IMR-90 (cell line): ENCODE data around the gene SLAMF8. TPM values are rescaled to one million over a fixed set of nuclear protein-coding genes. Genes with fewer than 3 reads are reported as not detected.

ENCODE experiments used
- ATAC-seq: fragments of 200-7000 bp; cut with Tn5 transposase; 2 replicates; pipeline ENCODE4 v1.9.1; 2020; ENCODE audit warnings: low read depth, mild to moderate bottlenecking, moderate library complexity
- BruUV-seq: library from RNA; stranded (reverse); fragments of 400-500 nt; replicated peaks from 2 replicates; lab custom pipeline; 2021; lab: Mats Ljungman, UMichigan
- CTCF ChIA-PET: fragments of 300-600 bp; formaldehyde crosslinking; extraction: SDS; loops from one replicate; lab custom pipeline; 2021; ENCODE audit warnings: antibody characterized with exemption; lab: Yijun Ruan, JAX
- POLR2A ChIA-PET: fragments of 300-600 bp; sonication (Branson Sonifier 250); formaldehyde crosslinking; loops from one replicate; lab custom pipeline; 2022; ENCODE audit warnings: antibody characterized with exemption; ENCODE audit not compliant: unreplicated experiment; lab: Charles Lee
- DNase-seq: peaks from one replicate; pipeline ENCODE4 v3.0.0; 2013
- H2AFZ ChIP-seq: replicated peaks from 2 replicates; pipeline ENCODE3; 2013; ENCODE audit warnings: low read length, mild to moderate bottlenecking; ENCODE audit not compliant: poor library complexity
- H2AK5ac ChIP-seq: 2 replicates; pipeline ENCODE4 v1.6.1; 2013; ENCODE audit warnings: low read depth, low read length, inconsistent platforms
- H2AK9ac ChIP-seq: replicated peaks from 2 replicates; pipeline ENCODE3; 2013; ENCODE audit warnings: mild to moderate bottlenecking, low read depth, low read length, moderate library complexity; ENCODE audit not compliant: poor library complexity
- H2BK120ac ChIP-seq: 2 replicates; pipeline ENCODE4 v1.6.1; 2013; ENCODE audit warnings: low read depth, low read length, inconsistent platforms
- H2BK15ac ChIP-seq: 3 replicates; pipeline ENCODE4 v1.6.1; 2013; ENCODE audit warnings: low read depth, low read length, inconsistent platforms
- H2BK20ac ChIP-seq: 2 replicates; pipeline ENCODE4 v1.6.1; 2013; ENCODE audit warnings: low read depth, mild to moderate bottlenecking, inconsistent platforms, low read length, moderate library complexity
- H2BK5ac ChIP-seq: 2 replicates; pipeline ENCODE4 v1.6.1; 2013; ENCODE audit warnings: mild to moderate bottlenecking, low read depth, low read length, inconsistent platforms; ENCODE audit not compliant: poor library complexity, severe bottlenecking
- H3K14ac ChIP-seq: replicated peaks from 2 replicates; pipeline ENCODE4 v1.6.1; 2013; ENCODE audit warnings: low read depth, low read length, inconsistent platforms
- H3K18ac ChIP-seq: 2 replicates; pipeline ENCODE4 v1.6.1; 2013; ENCODE audit warnings: low read depth, low read length, control low read depth
- H3K23ac ChIP-seq: 2 replicates; pipeline ENCODE4 v1.6.1; 2013; ENCODE audit warnings: low read depth, low read length, inconsistent platforms
- H3K27ac ChIP-seq: 2 replicates; pipeline ENCODE4 v1.5.1; 2013; ENCODE audit warnings: mild to moderate bottlenecking, control low read depth, low read length; ENCODE audit not compliant: insufficient read depth
- H3K27me3 ChIP-seq: 2 replicates; pipeline ENCODE4 v1.6.1; 2013; ENCODE audit warnings: low read length; ENCODE audit not compliant: control insufficient read depth, insufficient read depth
- H3K36me3 ChIP-seq: 2 replicates; pipeline ENCODE4 v1.6.1; 2013; ENCODE audit warnings: low read length, mixed read lengths; ENCODE audit not compliant: control insufficient read depth, insufficient read depth
- H3K4ac ChIP-seq: 2 replicates; pipeline ENCODE4 v1.6.1; 2013; ENCODE audit warnings: low read depth, low read length, inconsistent platforms
- H3K4me1 ChIP-seq: 2 replicates; pipeline ENCODE4 v1.6.1; 2013; ENCODE audit warnings: low read length, mixed read lengths; ENCODE audit not compliant: control insufficient read depth, insufficient read depth
- H3K4me2 ChIP-seq: 2 replicates; pipeline ENCODE4 v1.6.1; 2013; ENCODE audit warnings: low read depth, mild to moderate bottlenecking, control low read depth, low read length, moderate library complexity
- H3K4me3 ChIP-seq: 2 replicates; pipeline ENCODE4 v1.5.1; 2013; ENCODE audit warnings: low read depth, mild to moderate bottlenecking, control low read depth, low read length, moderate library complexity; ENCODE audit not compliant: insufficient read depth
- H3K56ac ChIP-seq: 2 replicates; pipeline ENCODE4 v1.6.1; 2013; ENCODE audit warnings: low read length, inconsistent platforms; ENCODE audit not compliant: insufficient read depth; ENCODE audit errors: extremely low read depth
- H3K79me1 ChIP-seq, 2 experiments: 2 replicates each; pipeline ENCODE4 v1.6.1; 2013; ENCODE audit warnings: low read length in 2 of 2, inconsistent platforms in 1 of 2, low read depth in 1 of 2
- H3K9ac ChIP-seq: 2 replicates; pipeline ENCODE4 v1.6.1; 2013; ENCODE audit warnings: low read depth, low read length, control low read depth
- H3K9me1 ChIP-seq: 2 replicates; pipeline ENCODE4 v1.6.1; 2013; ENCODE audit warnings: low read length, inconsistent platforms; ENCODE audit not compliant: insufficient read depth
- H3K9me3 ChIP-seq: 2 replicates; pipeline ENCODE4 v1.6.1; 2013; ENCODE audit warnings: low read length; ENCODE audit not compliant: control insufficient read depth, insufficient read depth
- H4K20me1 ChIP-seq: 2 replicates; pipeline ENCODE4 v1.6.1; 2013; ENCODE audit warnings: low read length, inconsistent platforms; ENCODE audit not compliant: insufficient read depth
- H4K5ac ChIP-seq: 2 replicates; pipeline ENCODE4 v1.6.1; 2013; ENCODE audit warnings: mild to moderate bottlenecking, low read depth, low read length, control low read depth
- H4K8ac ChIP-seq, 2 experiments: 2 replicates each; pipeline ENCODE4 v1.6.1; 2013; ENCODE audit warnings: low read depth in 2 of 2, low read length in 2 of 2, control low read depth in 1 of 2, inconsistent platforms in 1 of 2
- H4K91ac ChIP-seq: 2 replicates; pipeline ENCODE4 v1.6.1; 2013; ENCODE audit warnings: low read depth, low read length, inconsistent platforms; ENCODE audit not compliant: insufficient read depth
- BHLHE40 ChIP-seq: fragments of 150-350 bp; IDR thresholded peaks from 2 replicates; pipeline ENCODE4 v1.6.1; 2016; ENCODE audit warnings: mild to moderate bottlenecking, low read depth, low read length
- CEBPB ChIP-seq: IDR thresholded peaks from 2 replicates; pipeline ENCODE4 v1.6.1; 2012; ENCODE audit warnings: low read depth, low read length, improper control_type of control experiment
- CHD1 ChIP-seq: IDR thresholded peaks from 2 replicates; pipeline ENCODE4 v1.6.1; 2012; ENCODE audit warnings: low read depth, low read length, improper control_type of control experiment
- CTCF ChIP-seq: conservative IDR thresholded peaks from 2 replicates; pipeline ENCODE4 v1.5.1; 2012; ENCODE audit warnings: mild to moderate bottlenecking, low read depth, low read length, improper control_type of control experiment
- ELK1 ChIP-seq: fragments of 150-350 bp; IDR thresholded peaks from 2 replicates; pipeline ENCODE4 v1.6.1; 2016; ENCODE audit warnings: low read depth, mild to moderate bottlenecking, low read length, moderate library complexity, borderline replicate concordance
- FOS ChIP-seq: fragments of 150-350 bp; IDR thresholded peaks from 2 replicates; pipeline ENCODE4 v1.6.1; 2016; ENCODE audit warnings: low read depth, low read length
- MAFK ChIP-seq: IDR thresholded peaks from 2 replicates; pipeline ENCODE4 v1.6.1; 2012; ENCODE audit warnings: low read depth, low read length, improper control_type of control experiment
- MAZ ChIP-seq: IDR thresholded peaks from 2 replicates; pipeline ENCODE4 v1.6.1; 2012; ENCODE audit warnings: low read depth, mild to moderate bottlenecking, low read length, improper control_type of control experiment, moderate library complexity, borderline replicate concordance
- MXI1 ChIP-seq: IDR thresholded peaks from 2 replicates; pipeline ENCODE4 v1.6.1; 2012; ENCODE audit warnings: low read depth, mild to moderate bottlenecking, low read length, moderate library complexity, borderline replicate concordance
- NFE2L2 ChIP-seq: fragments of 150-350 bp; IDR thresholded peaks from 2 replicates; pipeline ENCODE4 v1.6.1; 2016; ENCODE audit warnings: low read depth, mild to moderate bottlenecking, low read length
- POLR2A ChIP-seq: IDR thresholded peaks from 2 replicates; pipeline ENCODE4 v1.6.1; 2012; ENCODE audit warnings: mild to moderate bottlenecking, low read depth, low read length
- RAD21 ChIP-seq: IDR thresholded peaks from 2 replicates; pipeline ENCODE4 v1.6.1; 2012; ENCODE audit warnings: low read length, improper control_type of control experiment
- RCOR1 ChIP-seq: IDR thresholded peaks from 2 replicates; pipeline ENCODE4 v1.6.1; 2012; ENCODE audit warnings: mild to moderate bottlenecking, low read length, improper control_type of control experiment; ENCODE audit not compliant: insufficient replicate concordance
- RFX5 ChIP-seq: IDR thresholded peaks from 2 replicates; pipeline ENCODE4 v1.8.0; 2012; ENCODE audit warnings: low read depth, mild to moderate bottlenecking, low read length, moderate library complexity
- SMC3 ChIP-seq: fragments of 150-350 bp; IDR thresholded peaks from 2 replicates; pipeline ENCODE4 v1.6.1; 2016; ENCODE audit warnings: low read depth, mild to moderate bottlenecking, antibody characterized with exemption, low read length, moderate library complexity
- USF2 ChIP-seq: fragments of 150-350 bp; IDR thresholded peaks from 2 replicates; pipeline ENCODE4 v1.6.1; 2017; ENCODE audit warnings: mild to moderate bottlenecking, antibody characterized with exemption, low read length, low read depth
- WGBS, 2 experiments: methylation state at CpG; one replicate each; pipeline versions ENCODE4 v1.1.5 to v1.1.7; 2013; ENCODE audit warnings: missing lambda C conversion rate in 2 of 2; ENCODE audit not compliant: insufficient read length in 1 of 2; ENCODE audit errors: extremely low coverage in 2 of 2; 5-methylcytosine and 5-hydroxymethylcytosine counted together
- dilution Hi-C: fragments of 300-500 bp; cut with HindIII; formaldehyde crosslinking; loops from one replicate; pipeline ENCODE4 v1.14.3; 2018; ENCODE audit warnings: low sequenced_read_pairs; ENCODE audit not compliant: unreplicated experiment
- in situ Hi-C: fragments of 300-500 bp; cut with MboI; formaldehyde crosslinking; loops from 3 replicates; pipeline ENCODE4 v1.14.3; 2019; ENCODE audit warnings: low sequenced_read_pairs, inconsistent platforms, mixed read lengths
- intact Hi-C: fragments of 100-400 bp; cut with micrococcal nuclease; formaldehyde crosslinking; loops from 2 replicates; pipeline ENCODE4 v1.10.0; 2022
- polyA plus RNA-seq, 3 experiments: library from polyadenylated mRNA; depleted of rRNA; stranded (reverse); fragments of >200 nt; gene quantifications; 2 replicates each; pipeline ENCODE4 v1.2.3, GENCODE V29; 2012; ENCODE audit warnings: low replicate concordance in 1 of 3
- total RNA-seq: library from RNA; depleted of rRNA; stranded (reverse); fragments of >200 nt; gene quantifications from 2 replicates; pipeline ENCODE4 v1.2.3, GENCODE V29; 2012

The SLAMF8 gene
- total and polyA plus RNA-seq, 2 of the 4 experiments (the other 2 are of a cell fraction), result 0.07 TPM; not detected in 1

GRCh38 chr1:159798893-159799292 is 27.8 kb upstream of the SLAMF8 start:
- BruUV-seq, result no TSS peak
- CTCF ChIA-PET, result interaction anchor here (0.6 to 4.7 kb wide), 21 partner anchors 9 to 667 kb away, joined by 3 to 150 read pairs (median 4); partner anchors contain the start of gene DUSP23

More at GRCh38 chr1:159798893-159799292, 27.8 kb upstream of the SLAMF8 start:
- Histone ChIP-seq H4K20me1 (no peaks in the 10 kb centered on the region), H3K4ac (no peak overlapping the region), H3K4me1 (no peaks in the 10 kb centered on the region), H3K9ac (no peak overlapping the region), H3K4me2 (no peak overlapping the region), H2AK9ac (no peak overlapping the region), H3K27ac (no peak overlapping the region), H3K56ac (no peak overlapping the region), H2BK5ac (no peak overlapping the region), H2AK5ac (no peak overlapping the region), H4K5ac (no peak overlapping the region), H3K79me1 (no peaks in the 10 kb centered on the region), H3K36me3 (no peaks in the 10 kb centered on the region), H3K14ac (no peak overlapping the region), H4K91ac (no peak overlapping the region), H3K18ac (no peak overlapping the region), H3K9me1 (no peaks in the 10 kb centered on the region; the same call in 1 of the 2 replicates), H3K23ac (no peak overlapping the region), H2BK20ac (no peak overlapping the region), H2BK120ac (no peak overlapping the region), H3K27me3 (peaks cover 38% of the 10 kb centered on the region), H3K4me3 (no peak overlapping the region), H2BK15ac (no peak overlapping the region), H3K9me3 (no peaks in the 10 kb centered on the region), H4K8ac (no peak overlapping the region), H2AFZ (no peak overlapping the region)
- dilution Hi-C loops, result loop anchor here (25.0 kb wide), 1 partner anchor 88 kb away; no protein-coding TSS in a partner anchor
- intact Hi-C loops, result loop anchor here (1.0 to 10.0 kb wide), 5 partner anchors 18 to 664 kb away; partner anchors contain the start of gene DUSP23
- ATAC-seq, result peak; percentile 99
- in situ Hi-C loops, result loop anchor here (5.0 kb wide), 1 partner anchor 93 kb away; no protein-coding TSS in a partner anchor
- POLR2A ChIA-PET, result interaction anchor here (0.9 to 1.1 kb wide), 2 partner anchors 14 to 94 kb away, joined by 3 read pairs; no protein-coding TSS in a partner anchor
- WGBS, 2 experiments, result no CpG with 5 or more reads among the region's 2 CpGs
- TF ChIP-seq MXI1 (no peak), CEBPB (no peak), SMC3 (peak; percentile 97), CTCF (peak; percentile 82), USF2 (no peak), NFE2L2 (no peak), RFX5 (no peak), RCOR1 (no peak), CHD1 (no peak), POLR2A (no peak), ELK1 (no peak), MAZ (peak; percentile 41; the same call in 1 of the 2 replicates), MAFK (no peak), FOS (no peak), BHLHE40 (no peak), RAD21 (peak; percentile 91)
- DNase-seq, result peak; percentile 85
